NCI-H146 treated with DMSO at 0.1 percent for 48 hours (cell line): ENCODE data around the gene MRPS16.

Experiments used
- DNase-seq: peaks from one replicate; lab custom pipeline; 2025; ENCODE audit not compliant: unreplicated experiment; lab: John Stamatoyannopoulos, UW

The MRPS16 gene

GRCh38 chr10:73205081-73205480 lies 47.4 kb downstream of the MRPS16 start:
- no peak for DNase-seq
